Measurements from ENCODE around the gene C12orf76.

C12orf76 gene

GRCh38 chr12:109998241-109998903 lies 50.0 kb downstream of the C12orf76 start:
- Histone ChIP-seq H3K9me3 (ENCODE audit: control insufficient read depth, low read length) (no peaks in the 10 kb centered on the region), H3K4me3 (ENCODE audit: insufficient read depth, low read depth, low read length, poor library complexity, severe bottlenecking) (peak overlapping the region; percentile 73), H3K27ac (ENCODE audit: insufficient read depth, low read length, poor library complexity, severe bottlenecking) (peak overlapping the region; percentile 75), H3K36me3 (ENCODE audit: control insufficient read depth, insufficient read depth, low read length) (peaks cover 4% of the 10 kb centered on the region), H3K4me1 (ENCODE audit: control insufficient read depth, insufficient read depth, low read length, poor library complexity, severe bottlenecking) (peaks cover 3% of the 10 kb centered on the region), H3K27me3 (replicated peaks; ENCODE audit: control insufficient read depth, insufficient read depth, low read length, poor library complexity, severe bottlenecking) (no peaks in the 10 kb centered on the region)
- DNase-seq: no peak

- Histone ChIP-seq H3K36me3 (ENCODE audit: control insufficient read depth, insufficient read depth, low read length) (no peaks in the 10 kb centered on the region), H3K4me1 (ENCODE audit: control insufficient read depth, insufficient read depth, low read length, poor library complexity, severe bottlenecking) (peaks cover 5% of the 10 kb centered on the region), H3K27me3 (replicated peaks; ENCODE audit: control insufficient read depth, insufficient read depth, low read length, poor library complexity, severe bottlenecking) (no peaks in the 10 kb centered on the region), H3K27ac (ENCODE audit: insufficient read depth, low read length, poor library complexity, severe bottlenecking) (no peak overlapping the region), H3K9me3 (ENCODE audit: control insufficient read depth, low read length) (no peaks in the 10 kb centered on the region), H3K4me3 (ENCODE audit: insufficient read depth, low read depth, low read length, poor library complexity, severe bottlenecking) (no peak overlapping the region)
- DNase-seq: no peak
Observed at GRCh38 chr12:109997393-109997792, 50.9 kb downstream of the C12orf76 start.

GRCh38 chr12:109996483-109996853 lies 51.9 kb downstream of the C12orf76 start:
- Histone ChIP-seq H3K9me3 (ENCODE audit: control insufficient read depth, low read length) (no peaks in the 10 kb centered on the region), H3K27me3 (replicated peaks; ENCODE audit: control insufficient read depth, insufficient read depth, low read length, poor library complexity, severe bottlenecking) (no peaks in the 10 kb centered on the region), H3K4me1 (ENCODE audit: control insufficient read depth, insufficient read depth, low read length, poor library complexity, severe bottlenecking) (peaks cover 9% of the 10 kb centered on the region), H3K36me3 (ENCODE audit: control insufficient read depth, insufficient read depth, low read length) (peaks cover 3% of the 10 kb centered on the region), H3K4me3 (ENCODE audit: insufficient read depth, low read depth, low read length, poor library complexity, severe bottlenecking) (peak overlapping the region; percentile 98), H3K27ac (ENCODE audit: insufficient read depth, low read length, poor library complexity, severe bottlenecking) (peak overlapping the region; percentile 88)
- DNase-seq: no peak

GRCh38 chr12:109995686-109996482 lies 52.4 kb downstream of the C12orf76 start, which contains the start of gene GIT2:
GIT2 (minus strand) TSS chr12:109996368; CDS start chr12:109996224, 144 bp downstream.
- no peaks in the 10 kb centered on the region for H3K27me3 ChIP-seq (replicated peaks; ENCODE audit: control insufficient read depth, insufficient read depth, low read length, poor library complexity, severe bottlenecking)
- H3K4me1 ChIP-seq (ENCODE audit: control insufficient read depth, insufficient read depth, low read length, poor library complexity, severe bottlenecking): peaks cover 9% of the 10 kb centered on the region
- no peaks in the 10 kb centered on the region for H3K9me3 ChIP-seq (ENCODE audit: control insufficient read depth, low read length)
- peak within 1 kb of the TSS; percentile 88 for H3K27ac ChIP-seq (ENCODE audit: insufficient read depth, low read length, poor library complexity, severe bottlenecking)
- peak within 1 kb of the TSS; percentile 98 for H3K4me3 ChIP-seq (ENCODE audit: insufficient read depth, low read depth, low read length, poor library complexity, severe bottlenecking)
- DNase-seq: peak; percentile 87 to 94 (median 90)
- peaks cover 7% of the 10 kb centered on the region for H3K36me3 ChIP-seq (ENCODE audit: control insufficient read depth, insufficient read depth, low read length)

- Histone ChIP-seq H3K27me3 (replicated peaks; ENCODE audit: control insufficient read depth, insufficient read depth, low read length, poor library complexity, severe bottlenecking) (no peaks in the 10 kb centered on the region), H3K36me3 (ENCODE audit: control insufficient read depth, insufficient read depth, low read length) (peaks cover 13% of the 10 kb centered on the region), H3K4me3 (ENCODE audit: insufficient read depth, low read depth, low read length, poor library complexity, severe bottlenecking) (peak overlapping the region; percentile 98), H3K9me3 (ENCODE audit: control insufficient read depth, low read length) (no peaks in the 10 kb centered on the region), H3K4me1 (ENCODE audit: control insufficient read depth, insufficient read depth, low read length, poor library complexity, severe bottlenecking) (peaks cover 9% of the 10 kb centered on the region), H3K27ac (ENCODE audit: insufficient read depth, low read length, poor library complexity, severe bottlenecking) (peak overlapping the region; percentile 88)
- no peak for DNase-seq
Observed at GRCh38 chr12:109995361-109995685, 53.0 kb downstream of the C12orf76 start.

GRCh38 chr12:109994401-109995175 lies 53.7 kb downstream of the C12orf76 start:
- peaks cover 9% of the 10 kb centered on the region for H3K4me1 ChIP-seq (ENCODE audit: control insufficient read depth, insufficient read depth, low read length, poor library complexity, severe bottlenecking)
- peak overlapping the region; percentile 98 for H3K4me3 ChIP-seq (ENCODE audit: insufficient read depth, low read depth, low read length, poor library complexity, severe bottlenecking)
- H3K27ac ChIP-seq (ENCODE audit: insufficient read depth, low read length, poor library complexity, severe bottlenecking): peak overlapping the region; percentile 88
- no peaks in the 10 kb centered on the region for H3K9me3 ChIP-seq (ENCODE audit: control insufficient read depth, low read length)
- H3K27me3 ChIP-seq (replicated peaks; ENCODE audit: control insufficient read depth, insufficient read depth, low read length, poor library complexity, severe bottlenecking): no peaks in the 10 kb centered on the region
- DNase-seq: no peak
- H3K36me3 ChIP-seq (ENCODE audit: control insufficient read depth, insufficient read depth, low read length): peaks cover 20% of the 10 kb centered on the region

- Histone ChIP-seq H3K9me3 (ENCODE audit: control insufficient read depth, low read length) (no peaks in the 10 kb centered on the region), H3K27me3 (replicated peaks; ENCODE audit: control insufficient read depth, insufficient read depth, low read length, poor library complexity, severe bottlenecking) (no peaks in the 10 kb centered on the region), H3K36me3 (ENCODE audit: control insufficient read depth, insufficient read depth, low read length) (peaks cover 28% of the 10 kb centered on the region), H3K4me3 (ENCODE audit: insufficient read depth, low read depth, low read length, poor library complexity, severe bottlenecking) (no peak overlapping the region), H3K27ac (ENCODE audit: insufficient read depth, low read length, poor library complexity, severe bottlenecking) (peak overlapping the region; percentile 20), H3K4me1 (ENCODE audit: control insufficient read depth, insufficient read depth, low read length, poor library complexity, severe bottlenecking) (peaks cover 9% of the 10 kb centered on the region)
- no peak for DNase-seq
Observed at GRCh38 chr12:109993091-109993490, 55.2 kb downstream of the C12orf76 start.

- Histone ChIP-seq H3K27me3 (replicated peaks; ENCODE audit: control insufficient read depth, insufficient read depth, low read length, poor library complexity, severe bottlenecking) (no peaks in the 10 kb centered on the region), H3K4me1 (ENCODE audit: control insufficient read depth, insufficient read depth, low read length, poor library complexity, severe bottlenecking) (peaks cover 9% of the 10 kb centered on the region), H3K36me3 (ENCODE audit: control insufficient read depth, insufficient read depth, low read length) (peaks cover 34% of the 10 kb centered on the region), H3K27ac (ENCODE audit: insufficient read depth, low read length, poor library complexity, severe bottlenecking) (no peak overlapping the region), H3K9me3 (ENCODE audit: control insufficient read depth, low read length) (no peaks in the 10 kb centered on the region), H3K4me3 (ENCODE audit: insufficient read depth, low read depth, low read length, poor library complexity, severe bottlenecking) (no peak overlapping the region)
- no peak for DNase-seq
Observed at GRCh38 chr12:109991586-109991985, 56.7 kb downstream of the C12orf76 start.

Data from effector memory CD4-positive, alpha-beta T cell (primary cell).